ENCODE measurements around the gene HAS3. TPM values are rescaled to one million over a fixed set of nuclear protein-coding genes. Genes with fewer than 3 reads are reported as not detected.
"Not testable (repeated sequence)": the region's sequence is repeated elsewhere in the genome, so short reads cannot be mapped to it uniquely, and the experiment has no call there.

The HAS3 gene
- total RNA-seq: 0.59 and 0.61 TPM in 2 replicates

GRCh38 chr16:69105501-69106361, at the start of gene HAS3:
Gene HAS3, plus strand, starts transcription at chr16:69105653. Its CDS starts 3,743 bp downstream, at chr16:69109396.
- intact Hi-C loops (cut with micrococcal nuclease): loop anchor here (1.0 to 5.0 kb wide), 3 partner anchors 203 to 577 kb away; no protein-coding TSS in a partner anchor

GRCh38 chr16:69055980-69056379, 49.5 kb upstream of the HAS3 start:
- intact Hi-C loops (cut with micrococcal nuclease): no loop called here

- intact Hi-C loops (cut with micrococcal nuclease): no loop called here
These were observed 49.0 kb upstream of the HAS3 start for GRCh38 chr16:69056421-69056820.

- intact Hi-C loops (cut with micrococcal nuclease): no loop called here
These were observed 47.8 kb upstream of the HAS3 start for GRCh38 chr16:69057400-69058378.

GRCh38 chr16:69063491-69063890, 42.0 kb upstream of the HAS3 start:
- intact Hi-C loops (cut with micrococcal nuclease): not testable (repeated sequence)

GRCh38 chr16:69064124-69064763, 41.2 kb upstream of the HAS3 start:
- intact Hi-C loops (cut with micrococcal nuclease): no loop called here

- intact Hi-C loops (cut with micrococcal nuclease): no loop called here
These were observed 40.6 kb upstream of the HAS3 start for GRCh38 chr16:69064764-69065313.

GRCh38 chr16:69069504-69069903, 35.9 kb upstream of the HAS3 start:
- intact Hi-C loops (cut with micrococcal nuclease): no loop called here

GRCh38 chr16:69071036-69071435, 34.4 kb upstream of the HAS3 start:
- intact Hi-C loops (cut with micrococcal nuclease): no loop called here

- intact Hi-C loops (cut with micrococcal nuclease): no loop called here
These were observed 32.8 kb upstream of the HAS3 start for GRCh38 chr16:69072640-69072974.

- intact Hi-C loops (cut with micrococcal nuclease): no loop called here
These were observed 32.2 kb upstream of the HAS3 start for GRCh38 chr16:69073181-69073702.

- intact Hi-C loops (cut with micrococcal nuclease): no loop called here
These were observed 28.2 kb upstream of the HAS3 start for GRCh38 chr16:69077251-69077650.

- intact Hi-C loops (cut with micrococcal nuclease): no loop called here
These were observed 27.4 kb upstream of the HAS3 start for GRCh38 chr16:69078073-69078472.

- intact Hi-C loops (cut with micrococcal nuclease): no loop called here
These were observed 25.8 kb upstream of the HAS3 start for GRCh38 chr16:69079697-69080096.

- intact Hi-C loops (cut with micrococcal nuclease): no loop called here
These were observed 22.0 kb upstream of the HAS3 start for GRCh38 chr16:69083306-69083941.

- intact Hi-C loops (cut with micrococcal nuclease): no loop called here
These were observed 21.2 kb upstream of the HAS3 start for GRCh38 chr16:69084289-69084688.

- intact Hi-C loops (cut with micrococcal nuclease): no loop called here
These were observed 20.3 kb upstream of the HAS3 start for GRCh38 chr16:69085032-69085695.

GRCh38 chr16:69087161-69087581, 18.3 kb upstream of the HAS3 start:
- intact Hi-C loops (cut with micrococcal nuclease): no loop called here

- intact Hi-C loops (cut with micrococcal nuclease): no loop called here
These were observed 16.8 kb upstream of the HAS3 start for GRCh38 chr16:69088684-69089083.

Measured in T-helper 1 cell treated with Interleukin-12 subunit alpha and Interleukin-12 subunit beta and Interleukin-4 antibody, amounts not matched to agents 30 ng/mL and 1 ng/mL, for 36 hours (primary cell).